ENCODE data around the gene PIGB.
"Not testable (repeated sequence)": the region's sequence is repeated elsewhere in the genome, so short reads cannot be mapped to it uniquely, and the experiment has no call there.

DNA sequence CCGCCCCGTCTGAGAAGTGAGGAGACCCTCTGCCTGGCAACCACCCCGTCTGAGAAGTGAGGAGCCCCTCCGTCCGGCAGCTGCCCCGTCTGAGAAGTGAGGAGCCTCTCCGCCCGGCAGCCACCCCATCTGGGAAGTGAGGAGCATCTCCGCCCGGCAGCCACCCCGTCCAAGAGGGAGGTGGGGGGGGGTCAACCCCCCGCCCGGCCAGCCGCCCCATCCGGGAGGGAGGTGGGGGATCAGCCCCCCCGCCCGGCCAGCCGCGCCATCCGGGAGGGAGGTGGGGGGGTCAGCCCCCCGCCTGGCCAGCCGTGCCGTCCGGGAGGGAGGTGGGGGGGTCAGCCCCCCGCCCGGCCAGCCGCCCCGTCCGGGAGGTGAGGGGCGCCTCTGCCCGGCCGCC is 16.2 kb upstream of the PIGB start:
- not testable (repeated sequence) for TF ChIP-seq POLR2AphosphoS5, POLR2A (IDR thresholded peaks at IDR 0.05)
- TF ChIP-seq, protein P1, sequence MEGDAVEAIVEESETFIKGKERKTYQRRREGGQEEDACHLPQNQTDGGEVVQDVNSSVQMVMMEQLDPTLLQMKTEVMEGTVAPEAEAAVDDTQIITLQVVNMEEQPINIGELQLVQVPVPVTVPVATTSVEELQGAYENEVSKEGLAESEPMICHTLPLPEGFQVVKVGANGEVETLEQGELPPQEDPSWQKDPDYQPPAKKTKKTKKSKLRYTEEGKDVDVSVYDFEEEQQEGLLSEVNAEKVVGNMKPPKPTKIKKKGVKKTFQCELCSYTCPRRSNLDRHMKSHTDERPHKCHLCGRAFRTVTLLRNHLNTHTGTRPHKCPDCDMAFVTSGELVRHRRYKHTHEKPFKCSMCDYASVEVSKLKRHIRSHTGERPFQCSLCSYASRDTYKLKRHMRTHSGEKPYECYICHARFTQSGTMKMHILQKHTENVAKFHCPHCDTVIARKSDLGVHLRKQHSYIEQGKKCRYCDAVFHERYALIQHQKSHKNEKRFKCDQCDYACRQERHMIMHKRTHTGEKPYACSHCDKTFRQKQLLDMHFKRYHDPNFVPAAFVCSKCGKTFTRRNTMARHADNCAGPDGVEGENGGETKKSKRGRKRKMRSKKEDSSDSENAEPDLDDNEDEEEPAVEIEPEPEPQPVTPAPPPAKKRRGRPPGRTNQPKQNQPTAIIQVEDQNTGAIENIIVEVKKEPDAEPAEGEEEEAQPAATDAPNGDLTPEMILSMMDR (IDR thresholded peaks at IDR 0.05), result not testable (repeated sequence)

All from stomach (tissue), 4 donors.